HEK293T (cell line): ENCODE results near the gene APOBEC3C.
"Not testable (repeated sequence)": the region's sequence is repeated elsewhere in the genome, so short reads cannot be mapped to it uniquely, and the experiment has no call there.

Experiments used
- CTCF ChIA-PET: fragments of 350-600 bp; formaldehyde crosslinking; extraction: SDS; loops from one replicate; lab custom pipeline; 2021; ENCODE audit warnings: antibody characterized with exemption, inconsistent platforms; lab: Yijun Ruan, JAX
- POLR2A ChIA-PET: fragments of 350-600 bp; formaldehyde crosslinking; extraction: SDS; loops from one replicate; lab custom pipeline; 2020; ENCODE audit warnings: antibody characterized with exemption, inconsistent platforms; lab: Yijun Ruan, JAX
- DNase-seq: peaks from one replicate; pipeline ENCODE4 v3.0.0; 2012; ENCODE audit warnings: mixed read lengths; ENCODE audit errors: extremely low spot score
- BHLHE40 ChIP-seq: fragments of 450-650 bp; IDR thresholded peaks from 2 replicates; pipeline ENCODE4 v1.6.1; 2016; ENCODE audit warnings: mild to moderate bottlenecking, moderate library complexity, borderline replicate concordance
- CTBP1 ChIP-seq: fragments of 450-650 bp; IDR thresholded peaks from 2 replicates; pipeline ENCODE4 v1.6.1; 2016; ENCODE audit warnings: borderline replicate concordance
- ELF4 ChIP-seq: fragments of 450-650 bp; IDR thresholded peaks from 2 replicates; pipeline ENCODE4 v1.6.1; 2017; ENCODE audit warnings: antibody characterized with exemption
- FOXA1 ChIP-seq: fragments of 450-650 bp; IDR thresholded peaks from 2 replicates; pipeline ENCODE4 v1.6.1; 2016; ENCODE audit warnings: mild to moderate bottlenecking
- FOXK2 ChIP-seq: fragments of 450-650 bp; IDR thresholded peaks from 2 replicates; pipeline ENCODE4 v1.6.1; 2016; ENCODE audit warnings: mild to moderate bottlenecking
- FOXM1 ChIP-seq: fragments of 450-650 bp; IDR thresholded peaks from 2 replicates; pipeline ENCODE4 v1.6.1; 2017; ENCODE audit warnings: mild to moderate bottlenecking, borderline replicate concordance
- HDGF ChIP-seq: fragments of 450-650 bp; IDR thresholded peaks from 2 replicates; pipeline ENCODE4 v1.6.1; 2017; ENCODE audit warnings: antibody characterized with exemption, borderline replicate concordance
- LEF1 ChIP-seq: fragments of 450-650 bp; IDR thresholded peaks from 2 replicates; pipeline ENCODE4 v1.6.1; 2017; ENCODE audit warnings: mild to moderate bottlenecking, borderline replicate concordance
- NFRKB ChIP-seq: fragments of 450-650 bp; IDR thresholded peaks from 2 replicates; pipeline ENCODE4 v1.6.1; 2016; ENCODE audit warnings: mild to moderate bottlenecking, moderate library complexity
- PKNOX1 ChIP-seq: fragments of 450-650 bp; IDR thresholded peaks from 2 replicates; pipeline ENCODE4 v1.6.1; 2016
- SUZ12 ChIP-seq: fragments of 450-650 bp; IDR thresholded peaks from 2 replicates; pipeline ENCODE4 v1.6.1; 2016; ENCODE audit warnings: mild to moderate bottlenecking
- TARDBP ChIP-seq: fragments of 450-650 bp; IDR thresholded peaks from 2 replicates; pipeline ENCODE4 v1.6.1; 2016
- ZNF384 ChIP-seq: fragments of 450-650 bp; IDR thresholded peaks from 2 replicates; pipeline ENCODE4 v1.6.1; 2016

APOBEC3C gene

DNA sequence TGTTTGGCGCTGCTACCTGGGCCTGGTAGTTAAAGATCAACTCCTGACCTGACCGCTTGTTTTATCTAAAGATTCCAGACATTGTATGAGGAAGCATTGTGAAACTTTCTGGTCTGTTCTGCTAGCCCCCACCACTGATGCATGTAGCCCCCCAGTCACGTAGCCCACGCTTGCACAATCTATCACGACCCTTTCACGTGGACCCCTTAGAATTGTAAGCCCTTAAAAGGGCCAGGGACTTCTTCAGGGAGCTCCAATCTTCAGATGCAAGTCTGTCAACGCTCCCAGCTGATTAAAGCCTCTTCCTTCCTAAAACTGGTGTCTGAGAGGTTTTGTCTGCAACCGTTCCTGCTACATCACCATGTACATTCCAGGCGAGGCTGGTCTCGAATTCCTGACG lies 41.6 kb downstream of the APOBEC3C start:
- ChIA-PET CTCF (no interaction called here), POLR2A (no interaction called here)
- DNase-seq = no peak

GRCh38 chr22:39061290-39061689 lies 47.2 kb downstream of the APOBEC3C start:
- DNase-seq, POLR2A ChIA-PET, CTCF ChIA-PET: not testable (repeated sequence)

More for the DNA sequence above, 41.6 kb downstream of the APOBEC3C start:
- no peak for TF ChIP-seq HDGF
- no peak for TF ChIP-seq BHLHE40
- no peak for TF ChIP-seq FOXK2
- no peak for TF ChIP-seq CTBP1
- TF ChIP-seq TARDBP = no peak
- TF ChIP-seq LEF1 = no peak
- no peak for TF ChIP-seq NFRKB
- no peak for TF ChIP-seq FOXM1

DNA sequence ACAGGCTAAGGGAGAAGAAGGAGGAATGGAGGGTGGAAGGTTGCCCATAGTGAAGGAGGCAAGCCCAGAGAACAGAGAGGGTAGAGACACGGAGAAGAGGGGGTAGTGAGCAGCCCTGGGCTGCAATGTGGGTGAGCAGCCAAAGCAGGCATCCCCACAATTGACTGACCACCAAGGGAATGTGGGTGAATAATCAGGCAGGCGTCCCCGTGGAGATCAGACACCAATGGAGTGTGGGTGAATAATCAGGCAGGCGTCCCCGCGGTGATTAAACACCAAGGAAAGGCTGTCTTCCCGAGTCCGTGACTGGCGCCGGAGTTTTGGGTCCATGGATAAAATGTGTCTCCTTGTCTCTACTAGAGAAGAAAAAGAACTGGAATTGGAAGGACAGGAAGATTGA lies 47.9 kb downstream of the APOBEC3C start:
- DNase-seq, CTCF ChIA-PET, POLR2A ChIA-PET: not testable (repeated sequence)

- POLR2A ChIA-PET = interaction anchor here (0.7 kb wide), 1 partner anchor 256 kb away, joined by 3 read pairs; the partner anchor contains the start of gene RPL3
- CTCF ChIA-PET = not testable (repeated sequence)
Observed at GRCh38 chr22:39063904-39064303, 49.8 kb downstream of the APOBEC3C start.

GRCh38 chr22:39066442-39067276 lies 52.6 kb downstream of the APOBEC3C start:
- CTCF ChIA-PET, POLR2A ChIA-PET: not testable (repeated sequence)

More at GRCh38 chr22:39063904-39064303, 49.8 kb downstream of the APOBEC3C start:
- DNase-seq = not testable (repeated sequence)

GRCh38 chr22:39068033-39068785 lies 54.2 kb downstream of the APOBEC3C start:
- DNase-seq = no peak
- TF ChIP-seq TARDBP = no peak
- no peak for TF ChIP-seq FOXA1
- TF ChIP-seq HDGF = no peak
- TF ChIP-seq ELF4 = no peak
- TF ChIP-seq PKNOX1 = no peak
- TF ChIP-seq ZNF384 = no peak
- no peak for TF ChIP-seq SUZ12
- no peak for TF ChIP-seq FOXK2
- TF ChIP-seq CTBP1 = no peak
- no peak for TF ChIP-seq FOXM1
- ChIA-PET CTCF (interaction anchor here (0.6 to 1.1 kb wide), 3 partner anchors 12 to 53 kb away, joined by 3 read pairs; no protein-coding TSS in a partner anchor), POLR2A (no interaction called here)

More at GRCh38 chr22:39066442-39067276, 52.6 kb downstream of the APOBEC3C start:
- DNase-seq = not testable (repeated sequence)
